ENCODE results near the gene NPBWR2. TPM values are rescaled to one million over a fixed set of nuclear protein-coding genes. Genes with fewer than 3 reads are reported as not detected.

The NPBWR2 gene
- total RNA-seq, 1 donor from 2014 or later, result not detected

- Histone ChIP-seq H3K27me3 (peaks cover 32% of the 10 kb centered on the region), H3K27ac (no peak overlapping the region), H3K36me3 (no peaks in the 10 kb centered on the region), H3K4me1 (peaks cover 27% of the 10 kb centered on the region), H3K4me3 (peak overlapping the region; percentile 50), H3K9me3 (no peaks in the 10 kb centered on the region)
- peak; percentile 63 for TF ChIP-seq CTCF (IDR thresholded peaks at IDR 0.05)
- peak; percentile 57 for ATAC-seq
- DNase-seq, result peak; percentile 89
- intact Hi-C loops (cut with DNase I), result no loop called here
Measured at GRCh38 chr20:64083378-64083803, 24.0 kb downstream of the NPBWR2 start.

GRCh38 chr20:64082820-64083377 lies 24.5 kb downstream of the NPBWR2 start:
- Histone ChIP-seq H3K4me1 (peaks cover 31% of the 10 kb centered on the region), H3K36me3 (no peaks in the 10 kb centered on the region), H3K4me3 (peak overlapping the region; percentile 50), H3K27me3 (peaks cover 31% of the 10 kb centered on the region), H3K27ac (no peak overlapping the region), H3K9me3 (no peaks in the 10 kb centered on the region)
- intact Hi-C loops (cut with DNase I), result no loop called here
- no peak for ATAC-seq
- no peak for TF ChIP-seq CTCF (IDR thresholded peaks at IDR 0.05)
- no peak for DNase-seq

- peaks cover 27% of the 10 kb centered on the region for H3K27me3 ChIP-seq
- no peak for TF ChIP-seq CTCF (IDR thresholded peaks at IDR 0.05)
- no peaks in the 10 kb centered on the region for H3K9me3 ChIP-seq
- H3K4me1 ChIP-seq, result peaks cover 33% of the 10 kb centered on the region
- no peaks in the 10 kb centered on the region for H3K36me3 ChIP-seq
- no peak for DNase-seq
- no peak overlapping the region for H3K4me3 ChIP-seq
- intact Hi-C loops (cut with DNase I), result no loop called here
- no peak for ATAC-seq
- H3K27ac ChIP-seq, result no peak overlapping the region
Measured at GRCh38 chr20:64082126-64082731, 25.1 kb downstream of the NPBWR2 start.

- Histone ChIP-seq H3K9me3 (no peaks in the 10 kb centered on the region), H3K4me3 (no peak overlapping the region), H3K27me3 (peaks cover 25% of the 10 kb centered on the region), H3K36me3 (no peaks in the 10 kb centered on the region), H3K27ac (no peak overlapping the region), H3K4me1 (peaks cover 33% of the 10 kb centered on the region)
- no peak for ATAC-seq
- DNase-seq, result no peak
- TF ChIP-seq CTCF (IDR thresholded peaks at IDR 0.05), result no peak
- intact Hi-C loops (cut with DNase I), result no loop called here
Measured at GRCh38 chr20:64081624-64081964, 25.8 kb downstream of the NPBWR2 start.

GRCh38 chr20:64080813-64081623 lies 26.3 kb downstream of the NPBWR2 start:
- peak overlapping the region; percentile 55 for H3K4me3 ChIP-seq
- no peaks in the 10 kb centered on the region for H3K36me3 ChIP-seq
- intact Hi-C loops (cut with DNase I), result no loop called here
- H3K27ac ChIP-seq, result peak overlapping the region; percentile 83
- H3K4me1 ChIP-seq, result peaks cover 33% of the 10 kb centered on the region
- ATAC-seq (no peak), DNase-seq (no peak)
- H3K9me3 ChIP-seq, result no peaks in the 10 kb centered on the region
- H3K27me3 ChIP-seq, result peaks cover 20% of the 10 kb centered on the region
- TF ChIP-seq CTCF (IDR thresholded peaks at IDR 0.05), result no peak

All from upper lobe of right lung (tissue), 1 donor.